Endothelial cell of umbilical vein (primary cell): Measurements from ENCODE around the gene ZNF483. TPM values are rescaled to one million over a fixed set of nuclear protein-coding genes. Genes with fewer than 3 reads are reported as not detected.

ENCODE experiments used
- BruUV-seq: library from RNA; stranded (reverse); fragments of 400-500 nt; replicated peaks from 2 replicates; lab custom pipeline; 2021; lab: Mats Ljungman, UMichigan
- CTCF ChIA-PET: fragments of 300-600, 350-600 bp; sonication (Branson Sonifier 250); formaldehyde crosslinking; loops from one replicate; lab custom pipeline; 2021; ENCODE audit warnings: antibody characterized with exemption, inconsistent platforms; lab: Charles Lee
- POLR2A ChIA-PET: fragments of 300-600, 350-600 bp; sonication (Branson Sonifier 250); formaldehyde crosslinking; loops from one replicate; lab custom pipeline; 2021; ENCODE audit warnings: antibody characterized with exemption, inconsistent platforms; lab: Charles Lee
- DNase-seq: peaks from one replicate; pipeline ENCODE4 v3.0.0-alpha.2; 2011; ENCODE audit warnings: low read depth, low spot score
- FAIRE-seq: peaks from 2 replicates; lab custom pipeline; 2011; peaks lifted over from hg19 to GRCh38; lab: Jason Lieb, UNC
- H2AFZ ChIP-seq: 2 replicates; pipeline ENCODE4 v1.6.0; 2012; ENCODE audit warnings: low read depth, low read length, control low read depth, inconsistent platforms
- H3K27ac ChIP-seq: 2 replicates; pipeline ENCODE4 v1.5.1; 2011; ENCODE audit warnings: low read depth, mild to moderate bottlenecking, control low read depth, low read length, moderate library complexity; ENCODE audit not compliant: insufficient read depth
- H3K27me3 ChIP-seq, 2 experiments: 2 replicates each; pipeline versions ENCODE4 v1.6.0 to v1.6.1; 2011; ENCODE audit warnings: low read length in 2 of 2, mixed read lengths in 1 of 2; ENCODE audit not compliant: control insufficient read depth in 2 of 2, insufficient read depth in 2 of 2
- H3K36me3 ChIP-seq, 2 experiments: 2 replicates in 1 of 2; 3 replicates in 1 of 2; pipeline ENCODE4 v1.5.1; 2011; ENCODE audit warnings: low read length in 2 of 2, mild to moderate bottlenecking in 1 of 2, moderate library complexity in 1 of 2; ENCODE audit not compliant: control insufficient read depth in 2 of 2, insufficient read depth in 2 of 2; ENCODE audit errors: extremely low read depth in 1 of 2
- H3K4me1 ChIP-seq: 3 replicates; pipeline ENCODE4 v1.5.1; 2011; ENCODE audit warnings: mild to moderate bottlenecking, low read length; ENCODE audit not compliant: control insufficient read depth, insufficient read depth; ENCODE audit errors: extremely low read depth
- H3K4me2 ChIP-seq: 2 replicates; pipeline ENCODE4 v1.6.1; 2011; ENCODE audit warnings: low read length, control low read depth, mixed read lengths; ENCODE audit not compliant: insufficient read depth
- H3K4me3 ChIP-seq, 3 experiments: fragments of 200-600 bp in 1 of 3; sonication (generic), shearing (Covaris generic) in 1 of 3; replicated peaks in 1 of 3; 2 replicates each; pipeline ENCODE4 v1.5.1; 2011 to 2016; ENCODE audit warnings: control low read depth in 3 of 3, low read length in 3 of 3, mild to moderate bottlenecking in 2 of 3, inconsistent platforms in 1 of 3, low read depth in 1 of 3, moderate library complexity in 1 of 3; ENCODE audit not compliant: insufficient read depth in 1 of 3
- H3K79me2 ChIP-seq: 2 replicates; pipeline ENCODE4 v1.6.0; 2012; ENCODE audit warnings: low read length, inconsistent platforms; ENCODE audit not compliant: control insufficient read depth, insufficient read depth
- H3K9ac ChIP-seq: replicated peaks from 2 replicates; pipeline ENCODE3; 2011; ENCODE audit warnings: low read length, control low read depth; ENCODE audit not compliant: insufficient read depth; ENCODE audit errors: extremely low read depth
- H3K9me1 ChIP-seq: replicated peaks from 3 replicates; pipeline ENCODE4 v1.6.0; 2011; ENCODE audit warnings: mild to moderate bottlenecking, low read length; ENCODE audit not compliant: control insufficient read depth, insufficient read depth; ENCODE audit errors: extremely low read depth
- H3K9me3 ChIP-seq: replicated peaks from 2 replicates; pipeline ENCODE4 v1.5.1; 2012; ENCODE audit warnings: low read length, inconsistent platforms; ENCODE audit not compliant: control insufficient read depth, insufficient read depth
- H4K20me1 ChIP-seq: replicated peaks from 2 replicates; pipeline ENCODE3; 2011; ENCODE audit warnings: mild to moderate bottlenecking, low read length; ENCODE audit not compliant: control insufficient read depth, insufficient read depth; ENCODE audit errors: extremely low read depth
- CTCF ChIP-seq, 2 donors: IDR thresholded peaks; 1 replicate in 1 of 2; 2 replicates in 1 of 2; pipeline ENCODE4 v1.5.1; 2011; ENCODE audit warnings: low read length in 2 of 2, mild to moderate bottlenecking in 2 of 2, moderate library complexity in 2 of 2, control low read depth in 1 of 2, inconsistent platforms in 1 of 2, low read depth in 1 of 2; ENCODE audit not compliant: insufficient read depth in 1 of 2; ENCODE audit errors: extremely low read depth in 1 of 2
- EZH2 ChIP-seq: IDR thresholded peaks from 2 replicates; pipeline ENCODE4 v1.6.1; 2012; ENCODE audit warnings: borderline replicate concordance, low read depth, mild to moderate bottlenecking, moderate library complexity, low read length, inconsistent platforms; ENCODE audit not compliant: severe bottlenecking
- FOS ChIP-seq: IDR thresholded peaks from 2 replicates; pipeline ENCODE4 v1.6.1; 2011; ENCODE audit warnings: mild to moderate bottlenecking, low read length, moderate library complexity, borderline replicate concordance; ENCODE audit not compliant: insufficient read depth
- GATA2 ChIP-seq: IDR thresholded peaks from 2 replicates; pipeline ENCODE4 v1.7.0; 2011; ENCODE audit warnings: low read depth, mild to moderate bottlenecking, moderate library complexity, mixed read lengths, low read length; ENCODE audit not compliant: insufficient read length, insufficient read depth
- JUN ChIP-seq: IDR thresholded peaks from 2 replicates; pipeline ENCODE4 v1.6.1; 2011; ENCODE audit warnings: borderline replicate concordance, low read depth; ENCODE audit not compliant: insufficient read length, insufficient read depth
- MAX ChIP-seq: IDR thresholded peaks from 2 replicates; pipeline ENCODE4 v1.6.1; 2011; ENCODE audit not compliant: insufficient read depth, insufficient read length
- MYC ChIP-seq: IDR thresholded peaks from one replicate; pipeline ENCODE4 v1.6.1; 2011; ENCODE audit warnings: mild to moderate bottlenecking, low read depth, low read length
- POLR2A ChIP-seq: IDR thresholded peaks from 2 replicates; pipeline ENCODE4 v1.6.1; 2012; ENCODE audit warnings: low read depth, mild to moderate bottlenecking, control low read depth, low read length
- POLR2AphosphoS5 ChIP-seq: IDR thresholded peaks from 2 replicates; pipeline ENCODE4 v1.6.1; 2012; ENCODE audit warnings: low read depth, mild to moderate bottlenecking, control low read depth, low read length, moderate library complexity; ENCODE audit not compliant: insufficient read depth
- dilution Hi-C: fragments of 300-500 bp; cut with MboI; formaldehyde crosslinking; loops from one replicate; pipeline ENCODE4 v1.15.0; 2019; ENCODE audit warnings: low sequenced_read_pairs; ENCODE audit not compliant: extremely low pct_ligation_motif_present
- intact Hi-C: fragments of 100-400 bp; cut with micrococcal nuclease; formaldehyde crosslinking; loops from one replicate; pipeline ENCODE4 v1.10.0; 2022
- polyA plus RNA-seq, 4 experiments: library from polyadenylated mRNA; depleted of rRNA in 3 of 4; stranded (reverse) in 3 of 4; unstranded in 1 of 4; fragments of >200 nt; gene quantifications; 2 replicates each; pipeline versions ENCODE4 v1.2.1 to v1.2.3, GENCODE V29; 2011 to 2012; ENCODE audit warnings: missing spikeins in 1 of 4
- total RNA-seq: library from RNA; stranded (reverse); gene quantifications from 2 replicates; pipeline ENCODE4 v1.2.3, GENCODE V29; 2021

Gene ZNF483
- total and polyA plus RNA-seq, 2 donors (not counting 3 experiments of a cell fraction or from before 2014, with no cell fraction given) = 0.23 to 2.0 TPM

- Histone ChIP-seq H3K27ac (no peak overlapping the region), H3K27me3 (no peaks in the 10 kb centered on the region), H3K4me1 (no peaks in the 10 kb centered on the region), H4K20me1 (no peaks in the 10 kb centered on the region), H3K9me1 (no peaks in the 10 kb centered on the region), H3K4me3 (no peak overlapping the region), H3K9me3 (no peaks in the 10 kb centered on the region), H3K36me3 (peaks cover 8% of the 10 kb centered on the region in 2 experiments), H3K9ac (no peak overlapping the region), H2AFZ (no peak overlapping the region), H3K4me2 (no peak overlapping the region), H3K79me2 (no peaks in the 10 kb centered on the region)
- POLR2A ChIA-PET = interaction anchor here (0.7 kb wide), 1 partner anchor 1152 kb away, joined by 4 read pairs; no protein-coding TSS in a partner anchor
- dilution Hi-C loops (no loop called here), intact Hi-C loops (no loop called here)
- no TSS peak for BruUV-seq
- FAIRE-seq (no peak), DNase-seq (no peak)
- TF ChIP-seq MAX (no peak), CTCF (IDR thresholded peaks at IDR 0.05; ENCODE audit: extremely low read depth in 1 of 2, insufficient read depth in 1 of 2, low read depth in 1 of 2, low read length in 2 of 2) (no peak), POLR2A (no peak), GATA2 (no peak), EZH2 (no peak), POLR2AphosphoS5 (no peak), MYC (no peak), JUN (no peak), FOS (no peak)
- CTCF ChIA-PET = interaction anchor here (1.0 to 2.1 kb wide), 3 partner anchors 12 to 60 kb away, joined by 3 to 6 read pairs (median 3); no protein-coding TSS in a partner anchor
These were observed 36.3 kb downstream of the ZNF483 start for GRCh38 chr9:111561165-111561719.
